BE2C (cell line): ENCODE results near the gene ZNF646.
A peak's percentile ranks its signal among the peaks of the same experiment; 100 is the strongest.

Experiments
- DNase-seq: peaks from one replicate; pipeline ENCODE4 v3.0.0-alpha.2; 2020
- H3K27me3 ChIP-seq: fragments of 250-450 bp; sonication (Bioruptor Pico); 2 replicates; pipeline ENCODE4 v1.5.1; 2020; ENCODE audit warnings: mild to moderate bottlenecking
- H3K36me3 ChIP-seq: fragments of 250-450 bp; sonication (Bioruptor Pico); 2 replicates; pipeline ENCODE4 v1.5.1; 2020; ENCODE audit warnings: mild to moderate bottlenecking
- H3K4me1 ChIP-seq: fragments of 250-450 bp; sonication (Bioruptor Pico); 2 replicates; pipeline ENCODE4 v1.5.1; 2020
- H3K4me3 ChIP-seq: 2 replicates; pipeline ENCODE4 v1.5.1; 2011; ENCODE audit warnings: low read depth, low read length
- H3K9me3 ChIP-seq: fragments of 250-450 bp; sonication (Bioruptor Pico); 2 replicates; pipeline ENCODE4 v1.5.1; 2020
- TF ChIP-seq, protein P1 (sequence below): IDR thresholded peaks from 2 replicates; pipeline ENCODE4 v1.5.1; 2012; ENCODE audit warnings: mild to moderate bottlenecking, low read depth, low read length

Gene ZNF646

GRCh38 chr16:31061813-31062440 is 12.3 kb upstream of the ZNF646 start:
- Histone ChIP-seq H3K36me3 (peaks cover 31% of the 10 kb centered on the region), H3K27me3 (no peaks in the 10 kb centered on the region), H3K4me1 (peaks cover 5% of the 10 kb centered on the region), H3K9me3 (no peaks in the 10 kb centered on the region), H3K4me3 (no peak overlapping the region)
- TF ChIP-seq, protein P1, sequence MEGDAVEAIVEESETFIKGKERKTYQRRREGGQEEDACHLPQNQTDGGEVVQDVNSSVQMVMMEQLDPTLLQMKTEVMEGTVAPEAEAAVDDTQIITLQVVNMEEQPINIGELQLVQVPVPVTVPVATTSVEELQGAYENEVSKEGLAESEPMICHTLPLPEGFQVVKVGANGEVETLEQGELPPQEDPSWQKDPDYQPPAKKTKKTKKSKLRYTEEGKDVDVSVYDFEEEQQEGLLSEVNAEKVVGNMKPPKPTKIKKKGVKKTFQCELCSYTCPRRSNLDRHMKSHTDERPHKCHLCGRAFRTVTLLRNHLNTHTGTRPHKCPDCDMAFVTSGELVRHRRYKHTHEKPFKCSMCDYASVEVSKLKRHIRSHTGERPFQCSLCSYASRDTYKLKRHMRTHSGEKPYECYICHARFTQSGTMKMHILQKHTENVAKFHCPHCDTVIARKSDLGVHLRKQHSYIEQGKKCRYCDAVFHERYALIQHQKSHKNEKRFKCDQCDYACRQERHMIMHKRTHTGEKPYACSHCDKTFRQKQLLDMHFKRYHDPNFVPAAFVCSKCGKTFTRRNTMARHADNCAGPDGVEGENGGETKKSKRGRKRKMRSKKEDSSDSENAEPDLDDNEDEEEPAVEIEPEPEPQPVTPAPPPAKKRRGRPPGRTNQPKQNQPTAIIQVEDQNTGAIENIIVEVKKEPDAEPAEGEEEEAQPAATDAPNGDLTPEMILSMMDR = no peak
- DNase-seq = no peak

- H3K27me3 ChIP-seq = no peaks in the 10 kb centered on the region
- no peak for DNase-seq
- H3K4me1 ChIP-seq = peaks cover 5% of the 10 kb centered on the region
- no peak overlapping the region for H3K4me3 ChIP-seq
- no peaks in the 10 kb centered on the region for H3K9me3 ChIP-seq
- TF ChIP-seq, protein P1 = no peak
- H3K36me3 ChIP-seq = peaks cover 31% of the 10 kb centered on the region
Observed at GRCh38 chr16:31063495-31063842, 10.8 kb upstream of the ZNF646 start.

DNA sequence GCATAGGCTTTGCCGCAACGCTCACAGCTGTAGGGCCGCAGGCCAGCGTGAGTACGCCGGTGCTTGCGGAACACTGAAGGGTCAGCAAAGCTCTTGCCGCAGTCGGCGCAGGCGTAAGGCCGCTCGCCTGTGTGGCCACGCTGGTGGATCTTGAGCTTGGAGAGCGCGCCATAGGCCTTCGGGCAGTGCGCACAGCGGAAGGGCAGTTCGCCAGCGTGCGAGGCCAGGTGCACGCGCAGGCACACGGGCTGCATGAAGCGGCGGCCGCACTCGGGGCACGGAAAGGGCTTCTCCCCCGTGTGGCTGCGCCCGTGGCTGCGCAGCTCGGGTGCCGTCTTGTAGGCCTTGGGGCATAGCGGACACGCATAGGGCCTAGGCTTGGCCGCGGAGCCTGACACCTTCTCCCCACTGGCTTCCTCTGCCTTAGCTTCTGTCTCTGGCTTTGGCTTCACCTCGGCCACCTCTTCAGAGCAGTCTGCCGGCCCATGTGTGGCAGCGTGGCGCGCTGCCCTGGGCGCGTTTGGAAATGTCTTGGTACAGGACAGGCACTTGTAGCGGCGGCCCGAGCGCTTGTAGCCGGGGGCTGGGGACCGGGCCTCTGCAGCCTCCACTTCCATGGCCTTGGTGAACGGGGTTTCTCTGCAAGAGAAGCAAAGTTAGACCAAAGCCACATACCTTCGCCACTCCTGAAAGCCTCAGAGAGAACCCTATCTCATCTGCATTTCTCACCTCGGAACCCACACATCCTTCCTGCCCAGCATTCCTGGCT is 10.2 kb upstream of the ZNF646 start:
- H3K9me3 ChIP-seq = no peaks in the 10 kb centered on the region
- peaks cover 31% of the 10 kb centered on the region for H3K36me3 ChIP-seq
- no peaks in the 10 kb centered on the region for H3K27me3 ChIP-seq
- TF ChIP-seq, protein P1 = no peak
- H3K4me3 ChIP-seq = no peak overlapping the region
- H3K4me1 ChIP-seq = peaks cover 5% of the 10 kb centered on the region
- no peak for DNase-seq

- Histone ChIP-seq H3K4me3 (no peak overlapping the region), H3K36me3 (peaks cover 31% of the 10 kb centered on the region), H3K4me1 (peaks cover 5% of the 10 kb centered on the region), H3K27me3 (no peaks in the 10 kb centered on the region), H3K9me3 (no peaks in the 10 kb centered on the region)
- DNase-seq = peak; percentile 82
- TF ChIP-seq, protein P1 = no peak
Observed at GRCh38 chr16:31064882-31065461, 9.2 kb upstream of the ZNF646 start.

- TF ChIP-seq, protein P1 = no peak
- Histone ChIP-seq H3K4me1 (peaks cover 5% of the 10 kb centered on the region), H3K4me3 (no peak overlapping the region), H3K9me3 (no peaks in the 10 kb centered on the region), H3K36me3 (peaks cover 9% of the 10 kb centered on the region), H3K27me3 (no peaks in the 10 kb centered on the region)
- DNase-seq = no peak
Observed at GRCh38 chr16:31067342-31067741, 6.9 kb upstream of the ZNF646 start.

GRCh38 chr16:31071861-31072260 is 2.4 kb upstream of the ZNF646 start:
- TF ChIP-seq, protein P1 = no peak
- no peaks in the 10 kb centered on the region for H3K4me1 ChIP-seq
- no peak for DNase-seq
- no peaks in the 10 kb centered on the region for H3K9me3 ChIP-seq
- H3K36me3 ChIP-seq = peaks cover 8% of the 10 kb centered on the region
- peak overlapping the region; percentile 100 for H3K4me3 ChIP-seq
- no peaks in the 10 kb centered on the region for H3K27me3 ChIP-seq
